Middle frontal gyrus (tissue), 1 donor: Measurements from ENCODE around the gene ATG16L2.

ENCODE experiments used
- DNase-seq: peaks from one replicate; pipeline ENCODE4 v3.0.0-alpha.2; 2015; ENCODE audit warnings: low spot score; ENCODE audit errors: extremely low spot score

The ATG16L2 gene

GRCh38 chr11:72814286-72815109 is at the start of gene ATG16L2:
ATG16L2 (plus strand) TSS chr11:72814411; CDS start chr11:72814446, 35 bp downstream.
- peak; percentile 79 for DNase-seq

GRCh38 chr11:72764503-72764902 is 49.7 kb upstream of the ATG16L2 start:
- DNase-seq, result no peak

DNA sequence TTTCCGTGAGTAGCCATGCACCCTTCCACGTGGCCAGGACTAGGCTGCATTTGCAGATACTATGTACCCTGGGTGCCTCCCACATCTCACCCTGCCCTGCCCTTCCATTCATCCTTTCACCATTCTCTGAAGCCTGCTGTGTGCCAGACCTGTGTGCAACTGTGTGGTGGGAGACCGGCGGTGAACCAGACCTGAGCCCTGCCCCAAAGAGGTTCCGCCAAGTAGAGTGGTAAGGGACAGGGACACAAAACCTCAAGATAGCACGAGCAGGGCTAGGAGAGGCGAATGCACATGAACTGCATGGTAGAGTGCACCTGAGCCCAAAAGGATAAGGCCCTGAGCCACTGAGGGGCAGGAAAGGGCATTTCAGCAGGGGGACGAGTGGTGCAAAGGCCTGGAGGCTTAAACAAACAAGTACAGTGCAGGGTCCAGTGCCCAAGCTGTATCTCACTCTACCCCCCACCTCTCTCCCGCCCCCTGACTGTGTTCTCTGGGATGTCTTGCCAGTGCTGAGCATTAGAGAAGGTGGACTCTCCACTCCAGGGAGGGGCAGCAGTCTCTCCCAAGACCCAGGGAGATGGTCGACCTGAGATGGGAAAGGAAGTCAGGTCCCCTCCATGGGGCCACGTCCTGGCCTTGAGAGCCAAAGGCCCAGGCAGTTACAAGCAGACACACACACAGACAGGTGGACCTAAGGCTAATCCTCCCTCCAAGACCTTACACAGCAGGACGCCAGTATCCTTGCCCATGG is 47.9 kb upstream of the ATG16L2 start:
- DNase-seq, result no peak

DNA sequence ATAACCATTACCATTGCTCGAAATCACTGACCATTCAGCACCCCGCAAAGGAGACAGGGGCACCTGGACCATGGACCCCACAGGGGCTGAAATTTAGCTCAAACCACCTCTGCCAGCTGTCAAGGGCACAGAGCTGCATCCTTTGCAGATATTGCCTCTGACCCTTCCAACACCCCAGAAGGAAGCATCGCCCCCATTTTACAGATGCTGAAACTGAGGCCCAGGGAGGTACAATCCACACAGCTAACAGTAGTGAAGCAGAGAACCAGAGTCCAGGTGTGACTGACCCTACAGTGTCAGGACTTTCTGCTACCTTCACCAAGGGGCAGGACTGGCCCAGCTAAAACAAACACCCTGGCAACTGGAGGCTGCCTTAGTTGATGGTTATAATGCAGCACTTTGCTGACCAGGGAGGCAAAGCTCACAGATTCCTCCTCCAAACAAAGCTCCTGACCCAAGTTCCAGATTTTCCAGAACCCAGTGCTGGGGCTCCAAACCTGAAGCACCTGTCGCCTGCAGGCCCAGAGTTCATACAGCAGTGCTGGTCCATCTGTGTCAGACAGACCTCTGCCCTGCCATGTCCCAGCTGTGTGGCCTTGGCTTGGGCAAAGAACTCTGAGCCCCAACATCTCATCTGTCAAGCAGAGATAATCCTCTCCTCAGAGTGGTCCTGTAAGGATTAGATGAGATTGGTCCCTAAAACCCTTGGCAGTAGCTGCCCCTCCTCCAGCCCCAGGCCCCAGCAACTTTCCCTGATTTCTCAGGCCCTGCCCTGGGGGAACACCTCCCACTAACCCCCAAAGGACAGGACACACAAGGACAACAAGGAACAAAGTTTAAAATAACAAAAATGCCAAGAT is 46.8 kb upstream of the ATG16L2 start:
- DNase-seq, result no peak

- no peak for DNase-seq
Observed at GRCh38 chr11:72768581-72768980, 45.6 kb upstream of the ATG16L2 start.

GRCh38 chr11:72769680-72770079 is 44.5 kb upstream of the ATG16L2 start:
- no peak for DNase-seq

DNA sequence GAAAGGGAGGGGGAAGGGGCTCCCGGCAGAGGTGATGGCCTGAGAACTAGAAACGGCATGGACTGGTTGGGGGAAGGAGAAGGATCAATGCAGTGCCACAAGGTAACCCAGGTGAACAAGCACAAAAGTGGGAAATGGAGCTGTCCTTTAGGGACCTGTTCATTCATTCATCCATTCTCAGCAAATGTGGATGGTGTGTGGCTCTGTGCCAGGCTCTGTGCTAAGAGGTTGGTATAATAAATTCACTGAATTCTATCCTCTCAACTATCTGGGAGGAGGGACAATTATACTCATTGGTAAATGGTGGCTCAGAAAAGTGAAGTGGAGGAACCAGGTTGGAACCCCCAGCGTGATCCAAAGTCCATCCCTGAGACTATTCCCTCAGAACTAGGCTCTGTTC is 43.4 kb upstream of the ATG16L2 start:
- DNase-seq, result no peak

DNA sequence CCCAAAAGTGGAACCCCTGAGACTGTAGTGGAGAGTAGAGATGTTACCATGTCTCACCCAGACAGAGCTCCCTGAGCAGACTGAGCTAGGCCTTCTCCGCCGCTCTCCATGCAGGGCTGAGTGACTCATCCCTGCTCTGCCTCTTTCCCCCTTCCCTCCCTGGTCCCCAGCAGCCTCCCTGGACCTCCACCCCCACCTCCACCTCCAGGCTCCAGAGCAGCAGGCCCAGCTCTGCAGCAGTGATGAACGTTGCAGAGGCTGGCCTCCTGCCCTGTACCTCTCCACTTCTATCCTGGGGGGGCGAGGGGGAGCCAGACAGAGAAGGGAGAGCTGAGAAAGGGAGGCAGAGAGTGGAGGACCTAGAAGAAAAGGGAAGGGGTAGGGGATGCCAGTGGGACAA is 42.7 kb upstream of the ATG16L2 start:
- DNase-seq, result no peak

- no peak for DNase-seq
Observed at GRCh38 chr11:72772059-72772458, 42.2 kb upstream of the ATG16L2 start.

GRCh38 chr11:72773291-72773690 is 40.9 kb upstream of the ATG16L2 start:
- no peak for DNase-seq

- no peak for DNase-seq
Observed at GRCh38 chr11:72773696-72774095, 40.5 kb upstream of the ATG16L2 start.

- DNase-seq, result no peak
Observed at GRCh38 chr11:72774499-72774898, 39.7 kb upstream of the ATG16L2 start.

DNA sequence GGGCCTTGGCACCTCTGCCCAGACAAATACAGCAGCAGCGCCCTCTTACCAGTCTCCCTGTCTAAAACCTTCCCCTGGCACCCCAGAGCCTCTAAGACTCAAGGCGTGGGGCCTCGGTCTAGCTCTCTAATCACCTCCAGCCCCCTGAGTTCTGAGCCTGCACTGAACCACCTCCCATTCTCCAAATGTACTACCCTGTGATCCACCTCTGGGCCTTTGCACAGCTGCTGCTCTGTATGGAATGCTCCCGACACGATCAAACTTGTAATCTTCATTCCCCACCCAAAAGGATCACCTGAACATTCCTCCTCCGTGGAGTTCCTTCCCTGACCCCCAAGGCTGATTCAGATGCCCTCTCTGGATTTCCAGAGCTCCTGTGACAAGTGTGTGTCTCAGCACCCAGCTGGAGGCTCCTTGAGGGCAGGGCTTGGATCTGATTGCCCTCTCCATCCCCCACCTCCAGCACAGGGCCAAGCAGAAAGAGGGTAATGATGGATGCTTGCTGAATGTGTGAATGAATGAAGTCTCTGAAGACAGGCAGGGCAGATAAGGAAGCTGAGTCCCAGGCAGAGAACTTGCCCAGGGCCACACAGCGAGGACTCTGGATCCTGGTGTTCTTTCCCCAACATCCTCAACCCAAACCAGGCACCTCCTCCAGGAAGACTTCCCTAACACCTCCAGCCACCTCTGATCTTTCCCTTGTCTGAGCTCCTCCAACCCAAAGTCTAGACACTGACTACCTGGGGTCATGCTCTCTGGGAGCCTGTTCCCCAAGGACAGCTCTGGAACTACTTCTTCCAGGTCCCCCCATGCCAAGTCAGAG is 38.7 kb upstream of the ATG16L2 start:
- no peak for DNase-seq

- no peak for DNase-seq
Observed at GRCh38 chr11:72776117-72776843, 37.9 kb upstream of the ATG16L2 start.

DNA sequence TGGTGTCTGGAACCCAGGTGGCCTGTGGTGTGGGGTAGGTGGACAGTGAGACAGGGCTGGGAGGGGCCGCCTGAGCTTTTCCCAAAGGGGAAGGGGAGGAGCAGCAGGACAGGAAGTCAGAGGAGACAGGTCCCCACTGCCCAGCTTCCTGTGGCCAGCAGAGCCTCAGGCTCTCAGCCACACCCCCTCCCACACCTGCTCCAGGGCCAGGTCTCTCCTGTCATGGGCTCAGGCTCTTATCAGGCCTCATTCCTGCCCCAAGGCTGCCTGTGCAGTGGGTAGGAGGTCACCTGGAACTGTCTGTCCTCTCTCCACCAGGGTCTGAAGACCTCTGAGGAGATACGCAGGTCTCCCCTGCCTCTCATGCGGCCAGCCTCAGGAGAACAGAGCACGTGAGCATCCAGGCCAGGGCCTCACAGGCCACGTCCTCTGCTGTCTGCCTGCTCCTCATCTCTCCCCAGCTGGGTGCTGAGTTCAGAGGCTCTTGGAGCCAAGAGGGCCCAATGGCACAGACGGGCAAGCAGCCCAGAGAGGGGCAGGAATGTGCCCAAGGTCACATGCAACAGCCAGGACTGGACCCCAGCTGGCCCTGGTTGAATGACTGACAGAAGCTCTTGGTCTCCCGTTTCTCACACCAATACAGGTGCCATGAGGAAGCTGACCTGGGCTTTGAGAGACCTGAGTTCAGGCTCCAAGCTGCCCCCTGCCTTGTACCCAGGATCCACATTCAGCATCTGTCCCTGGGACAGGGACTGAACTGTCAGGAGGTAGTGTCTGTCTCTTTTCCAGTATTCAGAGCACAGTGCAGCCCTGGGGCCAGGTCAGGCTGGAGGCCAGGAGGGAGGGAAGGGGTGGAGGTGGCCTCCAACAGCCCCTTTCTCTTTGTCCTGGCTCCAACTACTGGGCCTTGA is 37.1 kb upstream of the ATG16L2 start:
- DNase-seq, result peak; percentile 54

DNA sequence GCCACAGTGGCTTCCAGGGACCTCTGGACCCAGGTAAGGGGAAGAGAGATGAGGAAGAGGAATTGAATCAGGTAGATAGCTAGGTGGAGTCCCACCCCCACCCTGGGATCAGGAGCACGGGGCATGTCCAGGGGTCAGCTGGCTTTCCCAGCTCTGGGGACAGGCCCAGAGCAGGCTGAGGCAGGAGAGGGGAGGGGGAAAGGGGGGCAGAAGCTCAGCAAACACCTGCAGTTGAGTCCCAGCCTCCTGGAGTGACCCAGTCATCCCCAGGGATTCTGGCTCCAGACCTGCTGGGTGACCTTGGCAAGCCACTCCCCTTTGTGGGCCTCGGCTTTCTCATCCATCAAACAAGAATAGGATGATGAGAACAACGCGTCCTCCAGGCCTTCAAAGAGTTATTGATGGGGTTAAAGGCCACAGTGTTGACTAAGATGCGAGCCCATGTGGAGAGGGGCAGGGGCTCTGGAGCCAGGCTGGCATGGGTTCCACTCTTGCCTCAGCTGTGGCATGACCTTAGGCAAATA is 36.4 kb upstream of the ATG16L2 start:
- no peak for DNase-seq

GRCh38 chr11:72778535-72779494 is 35.4 kb upstream of the ATG16L2 start:
- DNase-seq, result no peak
